OCI-LY1 (cell line): ENCODE measurements around the gene ZNF333.

ENCODE experiments used
- H2AFZ ChIP-seq: fragments of 200-600 bp; sonication (generic), shearing (Covaris generic); 2 replicates; pipeline ENCODE4 v1.6.0; 2014; ENCODE audit warnings: antibody characterized with exemption, mild to moderate bottlenecking, low read length
- H3F3A ChIP-seq: fragments of 200-600 bp; sonication (generic), shearing (Covaris generic); 2 replicates; pipeline ENCODE4 v1.6.0; 2014; ENCODE audit warnings: mild to moderate bottlenecking, antibody characterized with exemption, low read length, moderate library complexity; ENCODE audit not compliant: insufficient read depth
- H3K27ac ChIP-seq: fragments of 200-600 bp; sonication (generic); 2 replicates; pipeline ENCODE4 v1.5.1; 2014; ENCODE audit warnings: low read length, mixed run types, mild to moderate bottlenecking, low read depth; ENCODE audit not compliant: poor library complexity, severe bottlenecking
- H3K27me3 ChIP-seq: fragments of 200-600 bp; sonication (generic); 2 replicates; pipeline ENCODE4 v1.6.0; 2014; ENCODE audit warnings: antibody characterized with exemption, mild to moderate bottlenecking, low read length, moderate library complexity; ENCODE audit not compliant: insufficient read depth
- H3K36me3 ChIP-seq: fragments of 200-600 bp; sonication (generic); 2 replicates; pipeline ENCODE4 v1.6.1; 2014; ENCODE audit warnings: mild to moderate bottlenecking, antibody characterized with exemption, low read length, moderate library complexity, mixed read lengths; ENCODE audit not compliant: insufficient read depth
- H3K4me1 ChIP-seq: fragments of 200-600 bp; sonication (generic); 2 replicates; pipeline ENCODE4 v1.5.1; 2014; ENCODE audit warnings: mild to moderate bottlenecking, low read length, moderate library complexity; ENCODE audit not compliant: insufficient read depth, severe bottlenecking
- H3K4me2 ChIP-seq: fragments of 200-600 bp; sonication (generic), shearing (Covaris generic); 2 replicates; pipeline ENCODE4 v1.6.1; 2014; ENCODE audit warnings: low read length
- H3K4me3 ChIP-seq: fragments of 200-600 bp; sonication (generic); 2 replicates; pipeline ENCODE4 v1.5.1; 2014; ENCODE audit warnings: low read length, low read depth, mild to moderate bottlenecking, mixed read lengths; ENCODE audit not compliant: poor library complexity, severe bottlenecking
- H3K79me2 ChIP-seq: fragments of 200-600 bp; shearing (Covaris generic); 2 replicates; pipeline ENCODE4 v1.6.1; 2016; ENCODE audit warnings: mixed run types, low read length, mixed read lengths; ENCODE audit not compliant: insufficient read depth
- H3K9ac ChIP-seq: fragments of 200-600 bp; sonication (generic), shearing (Covaris generic); 2 replicates; pipeline ENCODE4 v1.6.1; 2014; ENCODE audit warnings: mild to moderate bottlenecking, low read length, mixed read lengths
- H3K9me2 ChIP-seq: fragments of 200-600 bp; sonication (generic), shearing (Covaris generic); 2 replicates; pipeline ENCODE4 v1.6.1; 2014; ENCODE audit warnings: low read depth, mild to moderate bottlenecking, low read length, mixed read lengths
- H3K9me3 ChIP-seq: fragments of 200-600 bp; shearing (Covaris generic); 2 replicates; pipeline ENCODE4 v1.6.1; 2014; ENCODE audit warnings: low read length, mixed read lengths
- H4K20me1 ChIP-seq: fragments of 200-600 bp; sonication (generic), shearing (Covaris generic); 2 replicates; pipeline ENCODE4 v1.6.0; 2016; ENCODE audit warnings: mild to moderate bottlenecking, low read length; ENCODE audit not compliant: insufficient read depth
- CTCF ChIP-seq: fragments of 200-600 bp; sonication (generic), shearing (Covaris generic); IDR thresholded peaks from 2 replicates; pipeline ENCODE4 v1.5.1; 2017; ENCODE audit warnings: mild to moderate bottlenecking, antibody characterized with exemption, low read length, moderate library complexity, mixed read lengths
- EZH2 ChIP-seq: fragments of 200-600 bp; sonication (generic), shearing (Covaris generic); IDR thresholded peaks from 2 replicates; pipeline ENCODE4 v1.8.0; 2017; ENCODE audit warnings: borderline replicate concordance, mixed run types, mild to moderate bottlenecking, antibody characterized with exemption, low read length, moderate library complexity, mixed read lengths

The ZNF333 gene

GRCh38 chr19:14715841-14716240 lies 26.0 kb downstream of the ZNF333 start:
- H3K9ac ChIP-seq: no peak overlapping the region
- H3K79me2 ChIP-seq: no peaks in the 10 kb centered on the region
- peaks cover 36% of the 10 kb centered on the region for H3K36me3 ChIP-seq
- H3K4me1 ChIP-seq: no peaks in the 10 kb centered on the region
- H2AFZ ChIP-seq: no peak overlapping the region
- TF ChIP-seq EZH2 (no peak), CTCF (no peak)
- no peak overlapping the region for H3K27ac ChIP-seq
- H3K27me3 ChIP-seq: no peaks in the 10 kb centered on the region
- H3K4me3 ChIP-seq: no peak overlapping the region
- H3K9me3 ChIP-seq: peaks cover 38% of the 10 kb centered on the region
- no peaks in the 10 kb centered on the region for H3K9me2 ChIP-seq
- no peaks in the 10 kb centered on the region for H4K20me1 ChIP-seq
- no peak overlapping the region for H3K4me2 ChIP-seq
- H3F3A ChIP-seq: no peaks in the 10 kb centered on the region

- no peak overlapping the region for H2AFZ ChIP-seq
- peaks cover 43% of the 10 kb centered on the region for H3K9me3 ChIP-seq
- H3K9me2 ChIP-seq: no peaks in the 10 kb centered on the region
- H3K4me2 ChIP-seq: no peak overlapping the region
- no peaks in the 10 kb centered on the region for H3K4me1 ChIP-seq
- H3K79me2 ChIP-seq: no peaks in the 10 kb centered on the region
- no peaks in the 10 kb centered on the region for H3F3A ChIP-seq
- no peaks in the 10 kb centered on the region for H4K20me1 ChIP-seq
- H3K36me3 ChIP-seq: peaks cover 36% of the 10 kb centered on the region
- H3K27ac ChIP-seq: no peak overlapping the region
- TF ChIP-seq CTCF (no peak), EZH2 (no peak)
- no peak overlapping the region for H3K9ac ChIP-seq
- no peak overlapping the region for H3K4me3 ChIP-seq
- H3K27me3 ChIP-seq: no peaks in the 10 kb centered on the region
Measured at GRCh38 chr19:14718522-14719116, 28.8 kb downstream of the ZNF333 start.

- H3K79me2 ChIP-seq: no peaks in the 10 kb centered on the region
- H2AFZ ChIP-seq: no peak overlapping the region
- TF ChIP-seq EZH2 (no peak), CTCF (no peak)
- no peaks in the 10 kb centered on the region for H3K4me1 ChIP-seq
- peaks cover 43% of the 10 kb centered on the region for H3K9me3 ChIP-seq
- no peak overlapping the region for H3K27ac ChIP-seq
- no peaks in the 10 kb centered on the region for H4K20me1 ChIP-seq
- H3K4me2 ChIP-seq: no peak overlapping the region
- H3F3A ChIP-seq: no peaks in the 10 kb centered on the region
- H3K36me3 ChIP-seq: peaks cover 36% of the 10 kb centered on the region
- no peak overlapping the region for H3K9ac ChIP-seq
- no peaks in the 10 kb centered on the region for H3K9me2 ChIP-seq
- no peak overlapping the region for H3K4me3 ChIP-seq
- no peaks in the 10 kb centered on the region for H3K27me3 ChIP-seq
Measured at GRCh38 chr19:14719162-14719561, 29.3 kb downstream of the ZNF333 start.
